HG03558 (cell line): ENCODE data around the gene HLA-B.
"Not testable (repeated sequence)": the region's sequence is repeated elsewhere in the genome, so short reads cannot be mapped to it uniquely, and the experiment has no call there.

Experiments used
- ATAC-seq: cut with Tn5 transposase; IDR thresholded peaks from one replicate; pipeline ENCODE4 v1.9.1; 2021; ENCODE audit warnings: moderate number of reproducible peaks; ENCODE audit not compliant: unreplicated experiment; ENCODE audit errors: extremely low read depth

The HLA-B gene

DNA sequence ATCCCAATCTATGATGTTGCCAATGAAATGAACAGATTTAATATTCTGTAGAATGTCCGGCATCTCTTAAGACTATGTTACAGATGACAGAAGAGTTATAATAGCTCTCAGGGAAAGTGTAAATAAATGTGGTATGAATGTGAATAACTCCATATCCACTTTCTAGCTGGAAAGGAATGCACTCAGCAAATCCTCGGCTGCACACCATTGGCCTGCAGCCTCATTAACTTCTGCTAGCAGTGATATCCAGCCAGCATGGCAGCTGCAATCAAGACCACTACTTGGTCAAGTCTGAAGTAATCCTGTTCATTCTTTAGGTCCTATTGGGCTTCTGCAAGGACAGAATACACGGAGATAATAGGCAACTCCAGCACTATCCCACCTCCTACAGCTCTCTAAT, 29.1 kb upstream of the HLA-B start:
- ATAC-seq = no peak

DNA sequence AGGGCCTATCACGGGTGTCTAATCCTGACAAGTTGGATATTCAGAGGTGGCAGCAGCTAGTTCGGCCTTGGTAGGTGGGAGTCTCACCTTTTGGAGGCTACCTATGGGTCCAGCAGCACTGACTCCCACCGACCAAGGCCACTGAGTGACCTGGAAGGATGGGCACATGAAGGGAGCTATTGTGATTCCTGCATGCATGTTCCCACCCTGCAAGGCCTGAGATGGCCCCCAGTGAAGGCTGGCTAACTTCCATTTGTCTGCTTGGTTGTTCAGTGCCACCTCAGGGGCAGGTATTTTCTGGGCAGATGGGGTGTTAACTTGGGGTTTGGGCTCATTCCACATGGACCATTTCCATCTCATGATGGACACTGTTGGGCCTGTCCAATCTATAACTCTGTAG, 28.1 kb upstream of the HLA-B start:
- no peak for ATAC-seq

DNA sequence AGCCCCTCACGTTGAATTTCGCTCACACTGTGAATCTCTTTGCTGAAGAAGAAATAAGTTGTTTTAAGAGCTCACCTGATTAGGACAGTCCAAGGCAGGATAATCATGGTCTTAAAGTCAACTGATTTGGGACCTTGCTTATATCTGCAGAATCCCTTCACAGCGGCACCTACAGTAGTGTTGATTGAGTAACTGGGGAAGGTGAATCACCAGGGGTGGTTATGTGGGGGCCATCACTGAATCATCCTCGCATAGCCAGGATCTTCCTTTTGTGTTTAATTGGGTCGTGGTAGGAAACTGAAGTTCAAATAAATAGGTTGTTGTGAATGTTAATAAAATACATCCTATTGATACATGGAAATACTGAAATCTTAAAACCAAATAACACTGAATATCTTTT, 26.2 kb upstream of the HLA-B start:
- no peak for ATAC-seq

DNA sequence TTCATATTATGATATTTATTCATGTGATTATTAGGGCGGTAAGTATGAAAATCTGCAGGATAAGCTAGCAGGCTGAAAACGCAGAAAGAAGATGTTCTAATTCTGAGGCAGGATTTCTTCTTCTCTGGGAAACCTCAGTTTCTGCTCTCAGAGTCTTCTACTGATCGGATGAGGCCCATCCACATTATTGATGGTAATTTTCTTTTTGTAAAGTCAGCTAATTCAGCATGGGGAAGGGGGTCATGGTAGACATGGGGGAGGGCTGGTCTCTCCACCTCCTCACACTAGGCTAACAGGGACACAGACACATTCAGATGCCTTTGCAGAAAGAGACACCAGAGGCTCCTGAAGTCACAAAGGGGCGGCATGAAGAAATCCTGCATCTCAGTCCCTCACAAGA, 24.7 kb upstream of the HLA-B start:
- no peak for ATAC-seq

DNA sequence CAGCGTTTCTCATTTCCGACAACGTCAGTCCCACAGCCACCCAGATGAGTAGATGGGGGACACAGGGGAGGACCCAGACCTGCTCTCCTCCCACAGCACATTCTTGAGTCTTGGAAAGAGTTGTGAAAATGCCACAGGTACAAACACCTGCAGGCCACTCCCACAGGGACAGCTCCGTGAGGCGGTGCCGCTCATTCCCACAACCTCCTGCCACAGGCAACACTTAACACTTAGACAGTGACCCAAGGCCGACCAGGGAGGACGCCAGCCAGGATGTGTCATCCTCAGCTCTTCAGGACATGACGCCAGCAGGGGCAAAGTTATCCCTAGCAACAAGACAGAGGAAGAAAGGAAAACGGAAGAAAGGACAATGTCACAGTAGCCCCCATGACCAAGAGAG, 22.9 kb upstream of the HLA-B start:
- no peak for ATAC-seq

DNA sequence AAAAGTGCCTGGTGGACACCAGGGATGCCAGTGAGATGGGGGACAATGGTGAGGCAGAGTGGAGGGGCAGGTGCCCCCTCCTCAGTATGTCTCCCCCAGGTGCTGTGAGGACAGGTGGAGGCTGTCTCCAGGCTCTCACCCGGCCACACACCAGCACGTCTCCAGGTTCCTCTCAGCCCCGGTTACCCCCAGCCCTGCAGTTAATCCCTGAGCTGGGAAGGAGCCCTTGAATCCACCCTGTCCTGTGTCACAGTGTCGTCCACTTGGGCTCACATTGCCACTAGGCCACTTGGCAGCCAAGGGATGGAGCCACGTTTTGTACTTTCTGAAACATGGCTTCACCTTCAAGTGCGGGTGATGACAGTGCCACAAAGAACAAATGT, 21.7 kb upstream of the HLA-B start:
- ATAC-seq = no peak

DNA sequence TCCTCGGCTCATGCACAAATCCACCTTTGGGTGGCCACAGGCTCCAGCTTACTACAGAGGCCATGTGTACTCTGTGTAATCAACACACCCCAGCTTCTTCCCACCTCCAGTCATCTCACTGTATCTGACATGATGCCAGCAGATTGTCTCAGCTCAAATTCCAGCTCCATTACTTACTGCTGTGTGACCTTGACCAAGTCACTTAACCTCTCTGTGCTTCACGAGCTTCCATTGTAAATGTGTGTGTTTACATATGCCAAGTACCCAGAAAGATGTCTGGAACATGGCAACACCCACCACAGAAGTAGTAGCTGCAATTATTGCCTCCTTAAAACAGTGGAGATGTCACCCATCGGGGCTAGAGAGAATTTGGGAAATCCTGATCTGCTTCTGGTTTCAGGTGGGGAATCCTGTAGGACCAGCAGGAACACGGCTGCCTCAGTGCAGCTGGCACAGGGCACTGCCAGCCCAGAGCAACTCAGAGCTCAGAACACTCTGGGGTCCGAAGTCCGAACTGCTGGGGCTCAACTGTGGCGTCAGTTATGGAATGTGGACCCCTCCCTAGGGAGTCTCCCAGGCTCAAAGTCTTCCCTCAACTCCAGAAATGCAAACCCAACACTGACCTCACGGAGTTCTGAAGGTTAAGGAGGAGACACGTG, 21.2 kb upstream of the HLA-B start:
- ATAC-seq = no peak

DNA sequence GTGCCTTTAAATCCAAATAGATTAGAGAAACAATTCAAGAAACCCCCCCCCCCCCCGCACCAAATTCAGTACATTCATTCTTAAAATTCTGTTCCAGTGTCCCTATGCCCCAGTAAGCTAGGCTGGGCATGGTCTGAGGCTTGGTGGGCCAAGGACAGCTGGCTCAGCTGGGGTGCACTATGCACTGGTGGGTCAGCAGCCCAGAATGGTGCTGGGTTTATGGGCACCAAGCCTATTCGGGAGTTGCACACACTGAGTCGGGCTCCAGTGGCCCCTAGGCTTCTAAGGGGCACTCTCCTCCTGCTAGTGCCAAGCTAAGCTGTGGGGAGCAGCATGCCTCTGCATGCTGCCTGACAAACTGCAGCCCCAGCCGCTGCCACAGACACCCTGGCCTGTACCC, 20.1 kb upstream of the HLA-B start:
- no peak for ATAC-seq

DNA sequence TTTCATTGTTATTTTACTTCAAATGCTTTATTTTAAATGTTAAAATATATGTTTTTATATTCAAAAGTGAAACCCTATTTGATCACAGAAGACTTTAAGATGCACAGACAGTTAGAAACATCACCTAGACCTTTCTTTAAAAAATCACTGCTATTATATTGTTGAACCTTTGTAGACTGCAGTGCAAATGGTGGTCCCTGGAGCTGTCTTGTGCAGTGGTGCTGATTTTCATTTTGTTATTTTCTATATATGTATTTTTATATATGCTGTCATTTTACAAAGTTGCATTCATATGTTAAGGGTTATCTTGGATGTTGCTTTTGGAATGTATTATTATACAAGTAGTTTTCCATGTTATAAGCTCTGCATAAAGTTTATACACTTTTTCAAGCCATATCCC, 18.7 kb upstream of the HLA-B start:
- no peak for ATAC-seq

DNA sequence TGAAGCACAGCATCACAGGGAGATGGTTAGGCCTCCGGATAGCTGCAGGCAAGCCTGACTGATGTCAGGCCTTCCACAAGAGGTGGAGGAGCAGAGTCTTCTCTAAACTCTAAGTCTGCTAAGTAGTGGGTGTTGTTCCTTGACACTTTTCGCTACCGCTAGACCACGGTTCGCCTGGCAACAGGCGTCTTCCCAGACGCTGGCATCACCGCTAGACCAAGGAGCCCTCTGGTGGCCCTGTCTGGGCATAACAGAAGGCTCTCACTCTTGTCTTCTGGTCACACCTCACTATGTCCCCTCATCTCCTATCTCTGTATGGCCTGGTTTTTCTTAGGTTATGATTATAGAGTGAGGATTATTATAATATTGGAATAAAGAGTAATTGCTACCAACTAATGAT, 17.1 kb upstream of the HLA-B start:
- ATAC-seq = not testable (repeated sequence)

DNA sequence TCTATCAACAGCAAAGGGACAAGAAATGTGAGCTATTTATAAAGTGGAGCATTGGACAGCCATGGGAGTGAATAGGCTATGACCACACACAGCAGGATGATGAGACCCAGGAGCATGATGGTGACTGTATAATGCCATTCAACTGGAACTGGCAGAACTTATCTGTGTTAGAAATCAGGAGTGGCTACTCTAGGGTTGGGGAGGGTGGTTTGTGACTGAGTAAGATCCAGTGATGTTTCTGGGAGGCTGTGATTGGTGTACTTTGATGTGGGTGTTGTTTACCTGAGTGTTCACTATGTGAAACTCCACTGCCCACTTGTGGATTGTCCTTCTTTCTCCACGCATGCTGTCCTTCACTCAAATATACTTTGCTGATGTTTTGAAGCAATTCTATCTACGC, 11.5 kb upstream of the HLA-B start:
- ATAC-seq = no peak

DNA sequence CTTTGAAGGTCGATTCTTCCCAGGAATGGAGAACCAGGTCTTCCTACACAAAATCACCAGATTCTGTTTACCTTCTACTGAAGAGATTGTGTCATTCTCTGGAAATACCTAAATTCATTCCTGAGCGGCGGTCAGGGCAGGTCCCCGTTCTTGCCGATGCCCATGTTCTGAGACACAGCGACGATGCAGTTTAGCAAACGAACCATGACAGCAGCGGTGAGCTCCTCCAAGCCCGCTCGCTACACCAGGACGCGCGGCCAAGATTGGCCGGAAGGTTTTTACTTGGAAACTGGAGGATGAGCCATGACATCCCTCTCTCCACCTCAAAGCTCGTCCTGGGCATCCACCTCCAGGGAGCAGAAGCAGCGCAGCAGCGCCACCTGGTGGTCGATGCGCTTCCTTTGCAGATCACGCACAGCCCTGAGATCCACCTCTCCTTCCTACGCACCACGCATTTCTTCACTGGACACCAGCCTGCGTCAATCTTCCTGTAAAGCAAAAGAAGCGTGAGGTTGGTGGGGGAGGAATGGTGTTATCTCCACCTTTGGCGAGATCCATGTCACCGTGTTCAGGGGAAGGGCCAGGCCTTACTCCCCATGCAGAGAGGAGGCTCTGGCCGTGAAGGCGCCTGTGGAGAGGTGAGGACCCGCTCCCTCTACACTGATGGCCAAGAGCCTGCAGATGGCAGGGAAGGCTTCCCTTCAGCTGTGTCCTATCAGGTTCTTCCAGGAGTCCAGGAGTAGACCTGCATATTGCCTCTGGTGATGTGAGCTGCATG, 9.9 kb upstream of the HLA-B start:
- peak; percentile 56 for ATAC-seq

DNA sequence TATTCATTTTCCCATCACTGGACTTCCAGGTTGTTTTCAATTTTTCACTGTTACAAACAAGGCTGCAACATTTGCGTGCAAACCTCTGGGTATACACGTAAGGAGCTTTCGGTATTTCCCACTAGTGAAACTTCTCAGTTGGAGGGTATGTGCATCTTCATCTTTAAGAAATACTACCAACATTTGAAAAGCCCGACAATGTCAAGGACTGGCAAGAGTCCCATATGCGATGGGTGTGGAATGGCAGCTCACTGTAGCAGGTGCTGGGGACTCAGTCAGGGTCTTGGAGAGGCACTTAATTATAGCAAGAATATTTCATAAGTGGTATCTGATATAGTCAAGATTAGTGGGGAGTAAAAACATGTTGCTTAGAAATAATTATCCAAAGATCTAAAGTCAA, 8.9 kb upstream of the HLA-B start:
- no peak for ATAC-seq

DNA sequence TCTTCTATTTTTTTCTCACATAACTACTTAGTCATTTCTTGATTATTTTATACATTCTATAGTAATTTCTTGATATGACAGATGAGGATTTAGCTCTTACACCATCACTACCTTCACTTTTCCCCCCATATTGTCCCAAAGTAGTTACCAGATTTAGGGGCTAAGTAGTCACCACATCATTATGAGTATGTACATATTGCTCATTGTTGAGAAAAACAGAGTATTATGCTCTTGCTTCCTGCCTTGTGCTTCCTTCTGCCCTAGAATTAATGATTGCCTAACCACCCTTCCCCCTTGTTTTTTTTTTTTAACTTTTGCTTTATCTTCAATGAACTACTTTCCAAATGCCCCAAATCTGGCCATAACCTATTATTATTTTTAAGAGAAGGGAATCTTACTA, 6.8 kb upstream of the HLA-B start:
- ATAC-seq = no peak

DNA sequence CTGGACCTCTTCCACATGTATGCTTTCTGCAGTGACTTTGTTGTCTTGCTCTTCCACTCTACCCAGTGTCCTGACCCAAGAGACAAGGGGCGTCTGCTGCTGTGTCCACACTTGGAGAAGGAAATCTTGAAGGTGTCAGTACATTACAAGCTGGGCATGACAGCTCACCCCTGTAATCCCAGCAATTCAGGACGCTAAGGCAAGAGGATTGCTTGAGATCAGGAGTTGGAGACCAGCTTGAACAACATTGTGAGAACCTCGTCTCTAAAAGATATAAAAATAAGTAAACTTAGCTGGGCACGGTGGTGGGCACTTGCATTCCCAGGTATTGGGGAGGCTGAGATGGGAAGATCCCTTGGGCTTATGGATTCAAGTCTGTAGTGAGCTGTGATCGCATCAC, 5.8 kb upstream of the HLA-B start:
- ATAC-seq = no peak

DNA sequence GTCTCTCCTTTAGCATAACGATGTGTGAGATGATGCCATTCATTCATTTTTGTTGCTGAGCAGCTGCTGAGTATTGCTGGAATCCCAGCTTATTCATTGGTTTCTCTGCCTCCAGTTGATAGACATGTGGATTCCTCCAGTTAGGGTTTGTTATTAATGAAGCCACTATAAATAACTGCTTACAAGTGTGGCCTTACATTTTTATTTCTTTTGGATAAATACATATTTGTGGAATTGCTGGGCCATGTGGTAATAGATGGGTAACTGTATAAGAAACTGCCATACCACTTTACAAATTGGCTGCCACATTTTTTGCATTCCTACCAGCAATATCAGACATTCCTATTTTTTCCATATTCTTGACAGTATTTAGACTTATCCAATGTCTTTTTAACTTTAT, 2.6 kb upstream of the HLA-B start:
- no peak for ATAC-seq

DNA sequence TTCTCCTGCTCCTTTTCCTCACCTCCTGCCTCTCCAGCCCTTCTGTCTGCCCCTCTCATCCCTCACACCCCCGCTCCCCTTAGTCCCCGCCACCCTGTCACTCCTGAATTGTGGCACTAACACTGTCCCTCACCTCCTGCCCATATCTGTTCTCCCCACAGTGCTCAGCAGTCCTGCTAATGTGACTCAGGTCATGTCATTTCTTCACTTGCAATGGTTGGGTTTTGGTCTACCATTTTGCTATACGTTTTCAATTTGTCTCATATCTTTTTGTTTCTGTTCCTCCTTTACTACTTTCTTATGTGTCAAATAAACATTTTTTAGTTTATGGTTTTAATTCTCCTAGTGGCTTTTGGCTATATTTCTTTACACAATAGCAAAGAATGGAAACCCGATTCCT, 1.3 kb upstream of the HLA-B start:
- ATAC-seq = no peak

DNA sequence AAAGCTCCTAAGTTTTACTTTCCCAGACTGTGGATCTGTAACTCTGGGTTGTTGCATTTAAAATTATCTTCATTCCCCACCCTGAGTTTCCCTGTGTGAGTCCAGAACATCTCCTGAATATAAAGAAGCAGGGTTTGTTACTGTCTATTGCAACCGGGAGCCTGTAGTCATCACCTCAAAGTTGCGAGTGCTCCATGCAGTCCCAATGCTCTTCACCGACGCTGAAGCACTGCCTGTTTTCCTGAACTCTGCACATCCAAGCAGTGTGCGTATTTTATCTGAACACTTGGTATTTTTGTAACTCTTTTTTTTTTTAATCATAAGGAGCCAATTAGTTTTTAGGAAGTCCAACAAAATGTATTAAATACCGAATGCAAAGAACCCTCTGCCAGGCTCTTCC, 907 bp upstream of the HLA-B start:
- no peak for ATAC-seq

DNA sequence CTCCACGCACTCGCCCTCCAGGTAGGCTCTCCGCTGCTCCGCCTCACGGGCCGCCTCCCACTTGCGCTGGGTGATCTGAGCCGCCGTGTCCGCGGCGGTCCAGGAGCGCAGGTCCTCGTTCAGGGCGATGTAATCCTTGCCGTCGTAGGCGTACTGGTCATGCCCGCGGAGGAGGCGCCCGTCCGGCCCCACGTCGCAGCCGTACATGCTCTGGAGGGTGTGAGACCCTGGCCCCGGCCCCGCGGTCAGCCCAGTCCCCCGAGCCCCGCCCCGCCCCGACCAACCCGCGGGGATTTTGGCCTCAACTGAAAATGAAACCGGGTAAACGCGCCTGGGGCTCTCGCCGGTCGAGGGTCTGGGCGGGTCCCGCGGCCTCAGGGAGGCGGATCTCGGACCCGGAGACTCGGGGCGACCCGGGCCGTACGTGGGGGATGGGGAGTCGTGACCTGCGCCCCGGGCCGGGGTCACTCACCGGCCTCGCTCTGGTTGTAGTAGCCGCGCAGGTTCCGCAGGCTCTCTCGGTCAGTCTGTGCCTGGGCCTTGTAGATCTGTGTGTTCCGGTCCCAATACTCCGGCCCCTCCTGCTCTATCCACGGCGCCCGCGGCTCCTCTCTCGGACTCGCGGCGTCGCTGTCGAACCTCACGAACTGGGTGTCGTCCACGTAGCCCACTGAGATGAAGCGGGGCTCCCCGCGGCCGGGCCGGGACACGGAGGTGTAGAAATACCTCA, 598 bp downstream of the HLA-B start:
- ATAC-seq = no peak

DNA sequence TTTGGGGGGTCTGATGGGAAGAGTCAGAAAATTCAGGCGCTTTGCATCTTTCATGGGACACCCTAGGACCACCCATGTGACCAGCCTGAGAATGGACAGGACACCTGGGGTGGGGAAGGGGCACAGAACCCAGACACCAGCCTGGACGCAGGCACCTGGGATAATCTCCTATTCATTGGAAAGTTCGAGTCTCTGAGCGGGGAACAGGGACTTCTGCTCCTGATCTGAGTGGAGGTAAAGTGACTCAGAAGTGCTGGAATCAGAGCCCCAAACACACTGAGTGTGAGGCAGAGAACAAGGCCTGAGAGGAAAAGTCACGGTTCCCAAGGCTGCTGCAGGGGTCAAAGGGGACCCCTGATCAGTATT, 1.4 kb downstream of the HLA-B start:
- no peak for ATAC-seq

DNA sequence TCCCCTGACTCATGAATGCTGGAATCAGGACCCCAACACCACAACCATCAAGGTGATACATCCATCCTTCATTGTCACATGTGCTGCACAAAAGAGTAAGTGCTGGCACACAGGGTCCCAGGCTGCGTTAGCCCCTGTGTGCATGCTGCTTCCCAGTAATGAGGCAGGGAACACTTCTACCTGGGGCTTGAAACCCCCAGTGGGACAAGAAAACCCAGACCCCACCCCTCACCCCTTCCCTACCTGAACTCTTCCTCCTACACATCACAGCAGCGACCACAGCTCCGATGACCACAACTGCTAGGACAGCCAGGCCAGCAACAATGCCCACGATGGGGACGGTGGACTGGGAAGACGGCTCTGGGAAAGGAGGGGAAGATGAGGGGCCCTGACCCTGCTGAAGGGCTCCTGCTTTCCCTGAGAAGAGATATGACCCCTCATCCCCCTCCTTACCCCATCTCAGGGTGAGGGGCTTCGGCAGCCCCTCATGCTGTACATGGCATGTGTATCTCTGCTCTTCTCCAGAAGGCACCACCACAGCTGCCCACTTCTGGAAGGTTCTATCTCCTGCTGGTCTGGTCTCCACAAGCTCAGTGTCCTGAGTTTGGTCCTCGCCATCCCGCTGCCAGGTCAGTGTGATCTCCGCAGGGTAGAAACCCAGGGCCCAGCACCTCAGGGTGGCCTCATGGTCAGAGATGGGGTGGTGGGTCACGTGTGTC, 2.0 kb downstream of the HLA-B start:
- ATAC-seq = no peak
